HepG2 (cell line): ENCODE results near the gene RAB3A. TPM values are rescaled to one million over a fixed set of nuclear protein-coding genes. Genes with fewer than 3 reads are reported as not detected.

Experiments used
- ATAC-seq: fragments of 200-7000 bp; cut with Tn5 transposase; 3 replicates; pipeline ENCODE4 v1.9.1; 2020; ENCODE audit warnings: mild to moderate bottlenecking, moderate library complexity
- BruUV-seq: library from RNA; stranded (reverse); fragments of 400-500 nt; replicated peaks from 2 replicates; lab custom pipeline; 2021; lab: Mats Ljungman, UMichigan
- CTCF ChIA-PET: fragments of 300-600 bp; formaldehyde crosslinking; extraction: SDS; loops from one replicate; lab custom pipeline; 2021; ENCODE audit warnings: low total read pairs, inconsistent platforms, low intra/inter-chr PET ratio; lab: Yijun Ruan, JAX
- POLR2A ChIA-PET: fragments of 350-600 bp; sonication (Branson Sonifier 250); formaldehyde crosslinking; loops from one replicate; lab custom pipeline; 2020; ENCODE audit warnings: antibody characterized with exemption, inconsistent platforms; lab: Yijun Ruan, JAX
- DNase-seq: peaks from one replicate; pipeline ENCODE4 v3.0.0-alpha.2; 2015; ENCODE audit warnings: low spot score
- FAIRE-seq: peaks from 3 replicates; lab custom pipeline; 2011; peaks lifted over from hg19 to GRCh38; lab: Jason Lieb, UNC
- H2AFZ ChIP-seq: one replicate; pipeline ENCODE4 v1.6.1; 2011; ENCODE audit warnings: low read length, inconsistent platforms
- H3K27ac ChIP-seq: fragments of 300-600 bp; 3 replicates; pipeline ENCODE4 v1.8.0; 2011; ENCODE audit warnings: mixed run types, mild to moderate bottlenecking, mixed read lengths, low read length, inconsistent platforms; ENCODE audit not compliant: insufficient read depth; ENCODE audit errors: extremely low read length
- H3K27me3 ChIP-seq, 2 experiments: fragments of 200-600 bp in 1 of 2; 2 replicates in 1 of 2; 3 replicates in 1 of 2; pipeline versions ENCODE4 v1.6.0 to v1.8.0; 2011; ENCODE audit warnings: low read length in 2 of 2, mild to moderate bottlenecking in 2 of 2, moderate library complexity in 2 of 2, inconsistent platforms in 1 of 2; ENCODE audit not compliant: insufficient read depth in 2 of 2, control insufficient read depth in 1 of 2
- H3K36me3 ChIP-seq, 2 experiments: fragments of 200-600 bp in 1 of 2; replicated peaks in 1 of 2; 2 replicates in 1 of 2; 3 replicates in 1 of 2; pipeline versions ENCODE4 v1.5.1 to v1.8.0; 2011; ENCODE audit warnings: low read length in 2 of 2, inconsistent platforms in 1 of 2; ENCODE audit not compliant: insufficient read depth in 2 of 2, control insufficient read depth in 1 of 2
- H3K4me1 ChIP-seq: 2 replicates; pipeline ENCODE4 v1.5.1; 2012; ENCODE audit warnings: low read length, inconsistent platforms; ENCODE audit not compliant: insufficient read depth
- H3K4me2 ChIP-seq: 2 replicates; pipeline ENCODE4 v1.6.0; 2011; ENCODE audit warnings: low read depth, low read length, inconsistent platforms
- H3K4me3 ChIP-seq, 3 experiments: fragments of 200-600 bp in 1 of 3; sonication (generic), shearing (Covaris generic) in 1 of 3; replicated peaks in 1 of 3; 2 replicates each; pipeline ENCODE4 v1.5.1; 2011 to 2016; ENCODE audit warnings: low read length in 3 of 3, inconsistent platforms in 2 of 3, low read depth in 2 of 3, mild to moderate bottlenecking in 2 of 3, control low read depth in 1 of 3, mixed read lengths in 1 of 3; ENCODE audit not compliant: insufficient read depth in 1 of 3
- H3K79me2 ChIP-seq: one replicate; pipeline ENCODE4 v1.6.1; 2011; ENCODE audit warnings: low read length, inconsistent platforms; ENCODE audit not compliant: insufficient read depth
- H3K9ac ChIP-seq: 2 replicates; pipeline ENCODE4 v1.6.0; 2011; ENCODE audit warnings: mild to moderate bottlenecking, low read depth, low read length, inconsistent platforms; ENCODE audit not compliant: insufficient read depth
- H3K9me3 ChIP-seq: 2 replicates; pipeline ENCODE4 v1.5.1; 2012; ENCODE audit warnings: mild to moderate bottlenecking, low read length
- H4K20me1 ChIP-seq: 2 replicates; pipeline ENCODE4 v1.6.0; 2011; ENCODE audit warnings: inconsistent platforms, mild to moderate bottlenecking, low read length, moderate library complexity; ENCODE audit not compliant: insufficient read depth
- BRD4 ChIP-seq: sonication (generic); formaldehyde crosslinking; IDR thresholded peaks from 2 replicates; pipeline ENCODE4 v1.4.0; 2020; ENCODE audit warnings: missing genetic modification reagents
- RAD21 ChIP-seq: fragments of 450-650 bp; formaldehyde crosslinking; IDR thresholded peaks from 2 replicates; pipeline ENCODE4 v1.5.0; 2020; ENCODE audit warnings: mild to moderate bottlenecking
- SKI ChIP-seq: fragments of 450-650 bp; IDR thresholded peaks from one replicate; pipeline ENCODE4 v1.6.1; 2018; ENCODE audit warnings: mild to moderate bottlenecking; ENCODE audit not compliant: partially characterized antibody
- ZNF180 ChIP-seq: sonication (generic); formaldehyde crosslinking; IDR thresholded peaks from 2 replicates; pipeline ENCODE4 v1.4.0; 2020; ENCODE audit warnings: low read depth, missing genetic modification reagents, borderline replicate concordance
- ZNF205 ChIP-seq: IDR thresholded peaks from 2 replicates; pipeline ENCODE4 v1.6.1; 2018; ENCODE audit warnings: missing biosample characterization, missing genetic modification reagents
- WGBS: methylation state at CpG from one replicate; pipeline ENCODE4 v1.1.6; 2017; ENCODE audit warnings: low lambda C conversion rate; 5-methylcytosine and 5-hydroxymethylcytosine counted together
- in situ Hi-C: cut with HindIII; loops from 2 replicates; pipeline ENCODE4 v1.10.0; 2017; ENCODE audit warnings: low pct_unique_long_range_greater_than_20kb; ENCODE audit not compliant: extremely low pct_ligation_motif_present
- intact Hi-C: fragments of 100-400 bp; cut with micrococcal nuclease; formaldehyde crosslinking; loops from one replicate; pipeline ENCODE4 v1.10.0; 2022; ENCODE audit not compliant: unreplicated experiment
- polyA plus RNA-seq, 8 experiments: library from polyadenylated mRNA; depleted of rRNA in 3 of 8; stranded (reverse) in 7 of 8; unstranded in 1 of 8; fragments of >200 nt; fragmentation: Illumina TruSeq in 4 of 8; extraction: Trizol in 4 of 8; gene quantifications; 2 replicates each; pipeline versions ENCODE4 v1.2.1 to v1.2.3, GENCODE V29; 2011 to 2016; ENCODE audit warnings: low read depth in 4 of 8, missing spikeins in 1 of 8, mixed read lengths in 1 of 8; ENCODE audit not compliant: insufficient read depth in 1 of 8
- total RNA-seq, 5 experiments: library from RNA; depleted of rRNA; stranded (reverse); fragments of >200 nt; fragmentation: Illumina TruSeq; extraction: Trizol; gene quantifications; 2 replicates each; pipeline ENCODE4 v1.2.3, GENCODE V29; 2016; ENCODE audit warnings: low read depth in 1 of 5
- TF ChIP-seq, protein P1 (sequence below): sonication (generic); formaldehyde crosslinking; IDR thresholded peaks from 2 replicates; pipeline ENCODE4 v1.9.0; 2021; ENCODE audit warnings: mild to moderate bottlenecking, missing genetic modification reagents
- TF ChIP-seq, protein P2 (sequence below): sonication (generic); formaldehyde crosslinking; IDR thresholded peaks from 2 replicates; pipeline ENCODE4 v1.5.0; 2020; ENCODE audit warnings: missing genetic modification reagents, mild to moderate bottlenecking, borderline replicate concordance
- TF ChIP-seq, protein P3 (sequence below): sonication (generic); formaldehyde crosslinking; IDR thresholded peaks from 2 replicates; pipeline ENCODE4 v1.4.0; 2020; ENCODE audit warnings: missing genetic modification reagents
- TF ChIP-seq, protein P4 (sequence below): sonication (generic); formaldehyde crosslinking; IDR thresholded peaks from 2 replicates; pipeline ENCODE4 v1.4.0; 2020; ENCODE audit warnings: low read depth, mild to moderate bottlenecking, missing genetic modification reagents
- TF ChIP-seq, protein P5 (sequence below): sonication (generic); formaldehyde crosslinking; IDR thresholded peaks from 2 replicates; pipeline ENCODE4 v1.5.0; 2020; ENCODE audit warnings: missing genetic modification reagents, mild to moderate bottlenecking, borderline replicate concordance

The RAB3A gene
- total and polyA plus RNA-seq, 2 of the 13 experiments (the other 11 are each of a cell fraction or from before 2014, with no cell fraction given), result 0.58 to 0.98 TPM

DNA sequence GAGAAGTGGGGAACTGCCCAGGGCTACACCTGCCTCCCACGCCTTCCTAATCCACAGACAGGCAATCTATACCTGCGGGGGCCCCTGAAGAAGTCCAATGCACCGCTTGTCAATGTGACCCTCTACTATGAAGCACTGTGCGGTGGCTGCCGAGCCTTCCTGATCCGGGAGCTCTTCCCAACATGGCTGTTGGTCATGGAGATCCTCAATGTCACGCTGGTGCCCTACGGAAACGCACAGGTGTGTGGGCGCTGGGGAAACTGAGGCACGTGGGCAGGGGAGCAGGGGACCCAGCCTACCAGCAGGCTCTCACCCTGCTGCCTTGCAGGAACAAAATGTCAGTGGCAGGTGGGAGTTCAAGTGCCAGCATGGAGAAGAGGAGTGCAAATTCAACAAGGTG lies 28.9 kb downstream of the RAB3A start:
- Histone ChIP-seq H4K20me1 (no peaks in the 10 kb centered on the region), H3K4me1 (peaks cover 14% of the 10 kb centered on the region), H3K9me3 (no peaks in the 10 kb centered on the region), H3K27me3 (no peaks in the 10 kb centered on the region), H3K4me2 (peak overlapping the region; percentile 77), H2AFZ (no peak overlapping the region), H3K36me3 (peaks cover 2 to 12% of the 10 kb centered on the region in 2 experiments; a peak in 3 of 5 replicates), H3K79me2 (no peaks in the 10 kb centered on the region), H3K4me3 (peak overlapping the region in 2 of 3 experiments; percentile 59 to 80; a peak in 3 of 6 replicates), H3K9ac (0 out of 2 replicates have a peak overlapping the region, but pooled peaks have one; percentile 25), H3K27ac (no peak overlapping the region)
- FAIRE-seq, result no peak
- WGBS, result 83% methylated on average over 11 of the region's 11 CpGs
- in situ Hi-C loops, result loop anchor here (10.0 kb wide), 1 partner anchor 170 kb away; the partner anchor contains the start of gene ARRDC2
- no peak for DNase-seq
- no peak for ATAC-seq
- ChIA-PET POLR2A (interaction anchor here (0.9 to 1.8 kb wide), 4 partner anchors 17 to 62 kb away, joined by 3 to 15 read pairs (median 5); partner anchors contain the start of gene MPV17L2), CTCF (no interaction called here)
- intact Hi-C loops, result no loop called here
- no TSS peak for BruUV-seq
- TF ChIP-seq BRD4 (no peak), ZNF180 (CRISPR knock-in tag) (no peak), SKI (no peak), RAD21 (CRISPR knock-in tag) (no peak), ZNF205 (no peak)
- TF ChIP-seq, protein P1, sequence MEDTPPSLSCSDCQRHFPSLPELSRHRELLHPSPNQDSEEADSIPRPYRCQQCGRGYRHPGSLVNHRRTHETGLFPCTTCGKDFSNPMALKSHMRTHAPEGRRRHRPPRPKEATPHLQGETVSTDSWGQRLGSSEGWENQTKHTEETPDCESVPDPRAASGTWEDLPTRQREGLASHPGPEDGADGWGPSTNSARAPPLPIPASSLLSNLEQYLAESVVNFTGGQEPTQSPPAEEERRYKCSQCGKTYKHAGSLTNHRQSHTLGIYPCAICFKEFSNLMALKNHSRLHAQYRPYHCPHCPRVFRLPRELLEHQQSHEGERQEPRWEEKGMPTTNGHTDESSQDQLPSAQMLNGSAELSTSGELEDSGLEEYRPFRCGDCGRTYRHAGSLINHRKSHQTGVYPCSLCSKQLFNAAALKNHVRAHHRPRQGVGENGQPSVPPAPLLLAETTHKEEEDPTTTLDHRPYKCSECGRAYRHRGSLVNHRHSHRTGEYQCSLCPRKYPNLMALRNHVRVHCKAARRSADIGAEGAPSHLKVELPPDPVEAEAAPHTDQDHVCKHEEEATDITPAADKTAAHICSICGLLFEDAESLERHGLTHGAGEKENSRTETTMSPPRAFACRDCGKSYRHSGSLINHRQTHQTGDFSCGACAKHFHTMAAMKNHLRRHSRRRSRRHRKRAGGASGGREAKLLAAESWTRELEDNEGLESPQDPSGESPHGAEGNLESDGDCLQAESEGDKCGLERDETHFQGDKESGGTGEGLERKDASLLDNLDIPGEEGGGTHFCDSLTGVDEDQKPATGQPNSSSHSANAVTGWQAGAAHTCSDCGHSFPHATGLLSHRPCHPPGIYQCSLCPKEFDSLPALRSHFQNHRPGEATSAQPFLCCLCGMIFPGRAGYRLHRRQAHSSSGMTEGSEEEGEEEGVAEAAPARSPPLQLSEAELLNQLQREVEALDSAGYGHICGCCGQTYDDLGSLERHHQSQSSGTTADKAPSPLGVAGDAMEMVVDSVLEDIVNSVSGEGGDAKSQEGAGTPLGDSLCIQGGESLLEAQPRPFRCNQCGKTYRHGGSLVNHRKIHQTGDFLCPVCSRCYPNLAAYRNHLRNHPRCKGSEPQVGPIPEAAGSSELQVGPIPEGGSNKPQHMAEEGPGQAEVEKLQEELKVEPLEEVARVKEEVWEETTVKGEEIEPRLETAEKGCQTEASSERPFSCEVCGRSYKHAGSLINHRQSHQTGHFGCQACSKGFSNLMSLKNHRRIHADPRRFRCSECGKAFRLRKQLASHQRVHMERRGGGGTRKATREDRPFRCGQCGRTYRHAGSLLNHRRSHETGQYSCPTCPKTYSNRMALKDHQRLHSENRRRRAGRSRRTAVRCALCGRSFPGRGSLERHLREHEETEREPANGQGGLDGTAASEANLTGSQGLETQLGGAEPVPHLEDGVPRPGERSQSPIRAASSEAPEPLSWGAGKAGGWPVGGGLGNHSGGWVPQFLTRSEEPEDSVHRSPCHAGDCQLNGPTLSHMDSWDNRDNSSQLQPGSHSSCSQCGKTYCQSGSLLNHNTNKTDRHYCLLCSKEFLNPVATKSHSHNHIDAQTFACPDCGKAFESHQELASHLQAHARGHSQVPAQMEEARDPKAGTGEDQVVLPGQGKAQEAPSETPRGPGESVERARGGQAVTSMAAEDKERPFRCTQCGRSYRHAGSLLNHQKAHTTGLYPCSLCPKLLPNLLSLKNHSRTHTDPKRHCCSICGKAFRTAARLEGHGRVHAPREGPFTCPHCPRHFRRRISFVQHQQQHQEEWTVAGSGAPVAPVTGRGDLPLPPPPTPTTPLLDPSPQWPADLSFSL (CRISPR knock-in tag), result no peak
- TF ChIP-seq, protein P2, sequence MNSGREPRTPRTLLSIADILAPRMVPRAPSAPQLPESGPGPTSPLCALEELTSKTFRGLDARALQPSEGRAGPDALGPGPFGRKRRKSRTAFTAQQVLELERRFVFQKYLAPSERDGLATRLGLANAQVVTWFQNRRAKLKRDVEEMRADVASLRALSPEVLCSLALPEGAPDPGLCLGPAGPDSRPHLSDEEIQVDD, result no peak
- TF ChIP-seq, protein P3, sequence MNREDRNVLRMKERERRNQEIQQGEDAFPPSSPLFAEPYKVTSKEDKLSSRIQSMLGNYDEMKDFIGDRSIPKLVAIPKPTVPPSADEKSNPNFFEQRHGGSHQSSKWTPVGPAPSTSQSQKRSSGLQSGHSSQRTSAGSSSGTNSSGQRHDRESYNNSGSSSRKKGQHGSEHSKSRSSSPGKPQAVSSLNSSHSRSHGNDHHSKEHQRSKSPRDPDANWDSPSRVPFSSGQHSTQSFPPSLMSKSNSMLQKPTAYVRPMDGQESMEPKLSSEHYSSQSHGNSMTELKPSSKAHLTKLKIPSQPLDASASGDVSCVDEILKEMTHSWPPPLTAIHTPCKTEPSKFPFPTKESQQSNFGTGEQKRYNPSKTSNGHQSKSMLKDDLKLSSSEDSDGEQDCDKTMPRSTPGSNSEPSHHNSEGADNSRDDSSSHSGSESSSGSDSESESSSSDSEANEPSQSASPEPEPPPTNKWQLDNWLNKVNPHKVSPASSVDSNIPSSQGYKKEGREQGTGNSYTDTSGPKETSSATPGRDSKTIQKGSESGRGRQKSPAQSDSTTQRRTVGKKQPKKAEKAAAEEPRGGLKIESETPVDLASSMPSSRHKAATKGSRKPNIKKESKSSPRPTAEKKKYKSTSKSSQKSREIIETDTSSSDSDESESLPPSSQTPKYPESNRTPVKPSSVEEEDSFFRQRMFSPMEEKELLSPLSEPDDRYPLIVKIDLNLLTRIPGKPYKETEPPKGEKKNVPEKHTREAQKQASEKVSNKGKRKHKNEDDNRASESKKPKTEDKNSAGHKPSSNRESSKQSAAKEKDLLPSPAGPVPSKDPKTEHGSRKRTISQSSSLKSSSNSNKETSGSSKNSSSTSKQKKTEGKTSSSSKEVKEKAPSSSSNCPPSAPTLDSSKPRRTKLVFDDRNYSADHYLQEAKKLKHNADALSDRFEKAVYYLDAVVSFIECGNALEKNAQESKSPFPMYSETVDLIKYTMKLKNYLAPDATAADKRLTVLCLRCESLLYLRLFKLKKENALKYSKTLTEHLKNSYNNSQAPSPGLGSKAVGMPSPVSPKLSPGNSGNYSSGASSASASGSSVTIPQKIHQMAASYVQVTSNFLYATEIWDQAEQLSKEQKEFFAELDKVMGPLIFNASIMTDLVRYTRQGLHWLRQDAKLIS (CRISPR knock-in tag), result no peak
- TF ChIP-seq, protein P4, sequence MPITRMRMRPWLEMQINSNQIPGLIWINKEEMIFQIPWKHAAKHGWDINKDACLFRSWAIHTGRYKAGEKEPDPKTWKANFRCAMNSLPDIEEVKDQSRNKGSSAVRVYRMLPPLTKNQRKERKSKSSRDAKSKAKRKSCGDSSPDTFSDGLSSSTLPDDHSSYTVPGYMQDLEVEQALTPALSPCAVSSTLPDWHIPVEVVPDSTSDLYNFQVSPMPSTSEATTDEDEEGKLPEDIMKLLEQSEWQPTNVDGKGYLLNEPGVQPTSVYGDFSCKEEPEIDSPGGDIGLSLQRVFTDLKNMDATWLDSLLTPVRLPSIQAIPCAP, result no peak
- TF ChIP-seq, protein P5, sequence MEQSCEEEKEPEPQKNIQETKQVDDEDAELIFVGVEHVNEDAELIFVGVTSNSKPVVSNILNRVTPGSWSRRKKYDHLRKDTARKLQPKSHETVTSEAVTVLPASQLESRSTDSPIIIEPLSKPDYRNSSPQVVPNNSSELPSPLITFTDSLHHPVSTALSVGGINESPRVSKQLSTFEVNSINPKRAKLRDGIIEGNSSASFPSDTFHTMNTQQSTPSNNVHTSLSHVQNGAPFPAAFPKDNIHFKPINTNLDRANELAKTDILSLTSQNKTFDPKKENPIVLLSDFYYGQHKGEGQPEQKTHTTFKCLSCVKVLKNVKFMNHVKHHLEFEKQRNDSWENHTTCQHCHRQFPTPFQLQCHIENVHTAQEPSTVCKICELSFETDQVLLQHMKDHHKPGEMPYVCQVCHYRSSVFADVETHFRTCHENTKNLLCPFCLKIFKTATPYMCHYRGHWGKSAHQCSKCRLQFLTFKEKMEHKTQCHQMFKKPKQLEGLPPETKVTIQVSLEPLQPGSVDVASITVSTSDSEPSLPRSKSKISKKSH (CRISPR knock-in tag), result no peak
